ENCODE measurements around the gene MIF.

MIF gene

GRCh38 chr22:23862103-23862502 is 32.1 kb upstream of the MIF start:
- TF ChIP-seq, protein P1, sequence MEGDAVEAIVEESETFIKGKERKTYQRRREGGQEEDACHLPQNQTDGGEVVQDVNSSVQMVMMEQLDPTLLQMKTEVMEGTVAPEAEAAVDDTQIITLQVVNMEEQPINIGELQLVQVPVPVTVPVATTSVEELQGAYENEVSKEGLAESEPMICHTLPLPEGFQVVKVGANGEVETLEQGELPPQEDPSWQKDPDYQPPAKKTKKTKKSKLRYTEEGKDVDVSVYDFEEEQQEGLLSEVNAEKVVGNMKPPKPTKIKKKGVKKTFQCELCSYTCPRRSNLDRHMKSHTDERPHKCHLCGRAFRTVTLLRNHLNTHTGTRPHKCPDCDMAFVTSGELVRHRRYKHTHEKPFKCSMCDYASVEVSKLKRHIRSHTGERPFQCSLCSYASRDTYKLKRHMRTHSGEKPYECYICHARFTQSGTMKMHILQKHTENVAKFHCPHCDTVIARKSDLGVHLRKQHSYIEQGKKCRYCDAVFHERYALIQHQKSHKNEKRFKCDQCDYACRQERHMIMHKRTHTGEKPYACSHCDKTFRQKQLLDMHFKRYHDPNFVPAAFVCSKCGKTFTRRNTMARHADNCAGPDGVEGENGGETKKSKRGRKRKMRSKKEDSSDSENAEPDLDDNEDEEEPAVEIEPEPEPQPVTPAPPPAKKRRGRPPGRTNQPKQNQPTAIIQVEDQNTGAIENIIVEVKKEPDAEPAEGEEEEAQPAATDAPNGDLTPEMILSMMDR (IDR thresholded peaks at IDR 0.05): peak; percentile 48; the same call in 1 of the 2 replicates

DNA sequence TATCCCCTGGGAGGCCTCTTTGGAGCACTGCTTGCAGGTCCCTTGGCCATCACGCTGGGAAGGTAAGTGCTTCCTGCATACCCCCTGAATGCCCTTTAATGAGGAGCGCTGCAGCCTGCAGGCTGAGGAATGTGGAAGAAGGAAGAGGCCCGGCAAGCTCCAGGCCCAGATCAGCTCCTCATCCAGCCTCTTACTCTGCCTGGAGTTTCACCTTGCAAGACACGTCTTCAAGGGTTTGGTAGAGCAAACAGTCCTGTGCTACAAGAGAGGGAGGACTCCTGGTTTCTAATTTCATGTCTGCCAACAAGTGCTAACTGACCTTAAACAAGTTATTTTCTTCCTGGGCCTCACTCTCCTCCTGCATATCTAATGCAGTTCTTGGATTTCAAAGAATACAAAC is 25.6 kb upstream of the MIF start:
- TF ChIP-seq, protein P1 (IDR thresholded peaks at IDR 0.05): no peak

GRCh38 chr22:23874871-23875270 is 19.3 kb upstream of the MIF start:
- TF ChIP-seq, protein P1 (IDR thresholded peaks at IDR 0.05): no peak

DNA sequence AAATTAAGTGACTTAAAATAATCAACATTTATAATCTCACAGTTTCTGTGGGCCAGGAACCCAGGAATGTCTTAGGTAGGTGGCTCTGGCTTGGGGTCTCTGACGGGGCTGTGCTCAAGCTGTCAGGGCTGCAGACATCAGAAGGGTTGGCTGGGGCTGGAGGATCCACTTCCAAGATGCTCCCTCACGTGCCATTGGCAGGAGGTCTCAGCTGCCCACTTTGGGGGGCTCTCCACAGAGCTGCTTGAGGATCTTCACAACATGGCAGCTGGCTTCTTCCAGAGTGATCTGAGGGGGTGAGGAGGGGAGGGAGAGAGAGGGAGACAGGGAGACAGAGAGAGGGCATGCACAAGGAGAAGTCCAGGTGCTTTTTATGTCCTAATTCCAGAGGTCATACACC is 18.4 kb upstream of the MIF start:
- TF ChIP-seq, protein P1 (IDR thresholded peaks at IDR 0.05): no peak

DNA sequence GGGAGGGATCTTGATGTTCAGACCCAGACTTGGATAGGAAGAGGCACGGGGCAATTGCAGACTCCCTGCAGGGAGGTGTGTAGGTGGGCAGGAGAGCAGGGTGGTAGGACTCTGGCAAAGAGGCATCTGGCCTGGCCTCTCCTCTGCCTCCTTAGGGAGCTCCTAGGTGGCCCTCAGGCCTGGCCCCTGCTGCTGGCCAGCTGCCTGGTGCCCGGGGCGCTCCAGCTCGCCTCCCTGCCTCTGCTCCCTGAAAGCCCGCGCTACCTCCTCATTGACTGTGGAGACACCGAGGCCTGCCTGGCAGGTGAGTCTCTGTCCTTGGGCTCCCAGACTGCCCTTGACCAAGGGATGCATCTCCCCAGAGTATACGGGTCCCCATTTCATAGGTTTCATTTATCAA is 16.6 kb upstream of the MIF start:
- TF ChIP-seq, protein P1 (IDR thresholded peaks at IDR 0.05): no peak

- TF ChIP-seq, protein P1 (IDR thresholded peaks at IDR 0.05): no peak
Observed at GRCh38 chr22:23878219-23878618, 16.0 kb upstream of the MIF start.

DNA sequence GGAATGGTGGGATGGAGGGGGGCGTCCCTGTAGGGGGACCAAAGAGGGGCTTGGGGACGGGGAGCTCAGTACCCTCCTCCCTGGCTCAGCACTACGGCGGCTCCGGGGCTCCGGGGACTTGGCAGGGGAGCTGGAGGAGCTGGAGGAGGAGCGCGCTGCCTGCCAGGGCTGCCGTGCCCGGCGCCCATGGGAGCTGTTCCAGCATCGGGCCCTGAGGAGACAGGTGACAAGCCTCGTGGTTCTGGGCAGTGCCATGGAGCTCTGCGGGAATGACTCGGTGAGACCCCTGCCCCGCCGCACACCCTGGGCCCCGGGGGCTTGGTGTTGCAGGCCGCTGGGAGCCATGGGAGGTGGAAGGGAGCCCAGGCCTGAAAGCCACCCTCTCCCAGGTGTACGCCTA is 11.8 kb upstream of the MIF start:
- TF ChIP-seq, protein P1 (IDR thresholded peaks at IDR 0.05): no peak

DNA sequence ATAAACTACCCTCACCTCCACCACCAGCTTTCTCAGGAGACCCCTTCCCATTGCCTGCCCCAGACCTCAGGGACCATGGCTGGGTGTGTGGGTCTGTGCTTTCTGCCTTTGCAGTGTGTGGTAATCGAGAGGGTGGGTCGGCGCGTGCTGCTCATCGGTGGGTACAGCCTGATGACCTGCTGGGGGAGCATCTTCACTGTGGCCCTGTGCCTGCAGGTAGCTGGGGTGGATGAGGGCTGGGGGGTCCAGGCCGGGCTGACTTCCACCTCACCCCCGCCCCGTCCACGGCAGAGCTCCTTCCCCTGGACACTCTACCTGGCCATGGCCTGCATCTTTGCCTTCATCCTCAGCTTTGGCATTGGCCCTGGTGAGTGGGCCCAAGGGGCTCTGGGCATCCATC is 10.5 kb upstream of the MIF start:
- TF ChIP-seq, protein P1 (IDR thresholded peaks at IDR 0.05): no peak
